ENCODE results near the gene COL26A1.

DNA sequence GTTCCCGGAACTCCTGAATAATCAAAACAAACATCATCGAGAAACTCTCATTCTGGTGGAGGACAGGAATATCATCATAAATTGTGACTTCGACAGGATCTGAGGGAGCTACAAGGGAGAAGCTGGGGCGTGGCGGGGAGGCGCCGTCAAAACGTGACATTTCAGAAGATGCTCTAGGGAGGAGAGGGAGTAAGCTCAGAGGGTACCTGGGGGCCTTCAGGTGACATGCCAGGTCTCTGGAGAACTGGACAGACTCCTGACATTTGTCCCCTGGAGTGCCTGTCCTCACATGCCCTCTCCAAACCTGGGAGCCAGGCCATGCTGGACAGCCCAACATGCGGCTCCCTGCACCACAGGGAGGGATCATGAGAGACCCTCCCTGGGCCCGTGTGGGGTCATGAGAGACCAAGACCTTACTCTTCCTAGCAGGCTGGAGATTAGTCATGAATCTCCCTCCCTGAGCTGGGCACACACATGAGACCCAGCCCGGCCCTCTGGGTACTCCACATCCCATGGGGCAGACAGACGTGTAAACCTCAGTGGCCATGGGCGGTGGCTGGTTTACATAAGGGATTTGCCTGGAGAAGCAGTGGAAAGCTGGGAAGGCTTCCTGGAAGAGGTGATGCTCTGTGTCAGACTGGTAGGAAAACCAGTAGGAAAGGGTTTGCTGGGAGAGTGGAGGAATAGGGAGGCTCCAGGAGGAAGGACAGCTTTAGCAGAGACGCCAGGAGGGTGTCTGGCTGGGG, 185.4 kb downstream of the COL26A1 start:
- TF ChIP-seq MXI1 (conservative IDR thresholded peaks at IDR 0.05; ENCODE audit: poor library complexity, severe bottlenecking) (no peak), EZH2 (IDR thresholded peaks at IDR 0.05; ENCODE audit: borderline replicate concordance, insufficient read depth, low read length, poor library complexity, severe bottlenecking) (no peak), RAD21 (conservative IDR thresholded peaks at IDR 0.05) (no peak), TAF1 (IDR thresholded peaks at IDR 0.05; ENCODE audit: low read depth) (no peak), REST (IDR thresholded peaks at IDR 0.05; ENCODE audit: borderline replicate concordance) (no peak)
- TF ChIP-seq, protein P1, sequence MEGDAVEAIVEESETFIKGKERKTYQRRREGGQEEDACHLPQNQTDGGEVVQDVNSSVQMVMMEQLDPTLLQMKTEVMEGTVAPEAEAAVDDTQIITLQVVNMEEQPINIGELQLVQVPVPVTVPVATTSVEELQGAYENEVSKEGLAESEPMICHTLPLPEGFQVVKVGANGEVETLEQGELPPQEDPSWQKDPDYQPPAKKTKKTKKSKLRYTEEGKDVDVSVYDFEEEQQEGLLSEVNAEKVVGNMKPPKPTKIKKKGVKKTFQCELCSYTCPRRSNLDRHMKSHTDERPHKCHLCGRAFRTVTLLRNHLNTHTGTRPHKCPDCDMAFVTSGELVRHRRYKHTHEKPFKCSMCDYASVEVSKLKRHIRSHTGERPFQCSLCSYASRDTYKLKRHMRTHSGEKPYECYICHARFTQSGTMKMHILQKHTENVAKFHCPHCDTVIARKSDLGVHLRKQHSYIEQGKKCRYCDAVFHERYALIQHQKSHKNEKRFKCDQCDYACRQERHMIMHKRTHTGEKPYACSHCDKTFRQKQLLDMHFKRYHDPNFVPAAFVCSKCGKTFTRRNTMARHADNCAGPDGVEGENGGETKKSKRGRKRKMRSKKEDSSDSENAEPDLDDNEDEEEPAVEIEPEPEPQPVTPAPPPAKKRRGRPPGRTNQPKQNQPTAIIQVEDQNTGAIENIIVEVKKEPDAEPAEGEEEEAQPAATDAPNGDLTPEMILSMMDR (IDR thresholded peaks at IDR 0.05; ENCODE audit: poor library complexity, severe bottlenecking), result no peak

Measured in neural cell (in vitro differentiated cells).